Epidermal melanocyte (primary cell): ENCODE data around the gene PRAMEF4.
"Not testable (repeated sequence)": the region's sequence is repeated elsewhere in the genome, so short reads cannot be mapped to it uniquely, and the experiment has no call there.

ENCODE experiments used
- DNase-seq: peaks from one replicate; pipeline ENCODE4 v3.0.0; 2011; ENCODE audit warnings: low spot score; ENCODE audit not compliant: insufficient read length

The PRAMEF4 gene

DNA sequence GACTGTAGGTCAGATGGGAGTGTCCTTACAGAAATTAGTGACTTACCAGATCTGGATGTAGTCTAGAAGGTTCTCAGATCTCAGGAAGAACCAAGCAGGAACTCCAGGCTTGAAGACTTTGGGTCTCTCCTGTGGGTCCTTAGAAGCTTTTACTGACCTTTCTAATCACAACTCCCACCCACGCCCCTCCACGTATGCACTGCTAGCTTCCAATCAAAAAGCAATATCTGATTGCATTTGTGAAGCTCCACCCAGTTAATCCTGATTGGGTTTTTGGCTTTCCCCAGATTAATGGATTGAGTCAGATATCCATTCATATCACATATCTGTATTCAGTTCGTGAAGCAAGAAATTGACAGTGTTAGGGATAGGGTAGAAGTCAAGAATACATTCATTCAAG is at the start of gene PRAMEF4:
TSS of gene PRAMEF4 (minus strand) at position 101 of the 400 bp plus-strand sequence. CDS start 2,807 bp downstream, outside the sequence.
- not testable (repeated sequence) for DNase-seq

DNA sequence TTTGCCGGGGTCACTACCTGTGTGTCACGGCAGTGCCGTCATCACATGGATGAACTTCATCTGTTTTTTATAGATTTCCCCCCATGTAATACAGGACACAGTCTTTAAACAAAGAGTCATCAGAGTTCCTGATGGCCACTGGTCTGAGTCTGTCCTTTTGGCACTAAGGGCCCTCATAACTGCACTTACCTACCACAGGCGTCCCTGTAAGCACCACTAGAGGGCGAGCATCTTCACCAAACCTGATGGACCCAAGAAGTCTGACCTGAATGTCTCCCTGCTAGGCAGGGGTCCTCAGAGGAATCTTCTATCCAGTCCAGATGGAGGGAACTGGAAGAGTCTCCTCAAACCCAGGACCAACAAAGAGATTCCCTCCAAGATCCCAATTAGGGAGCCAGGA is 38.4 kb upstream of the PRAMEF4 start:
- not testable (repeated sequence) for DNase-seq

GRCh38 chr1:12921749-12922148 is 35.7 kb upstream of the PRAMEF4 start:
- not testable (repeated sequence) for DNase-seq

GRCh38 chr1:12916310-12916709 is 30.3 kb upstream of the PRAMEF4 start, which contains the start of gene PRAMEF7:
PRAMEF7 (plus strand) TSS chr1:12916610; CDS start chr1:12917693, 1,083 bp downstream.
- not testable (repeated sequence) for DNase-seq

GRCh38 chr1:12903793-12904572 is 18.0 kb upstream of the PRAMEF4 start:
- not testable (repeated sequence) for DNase-seq

DNA sequence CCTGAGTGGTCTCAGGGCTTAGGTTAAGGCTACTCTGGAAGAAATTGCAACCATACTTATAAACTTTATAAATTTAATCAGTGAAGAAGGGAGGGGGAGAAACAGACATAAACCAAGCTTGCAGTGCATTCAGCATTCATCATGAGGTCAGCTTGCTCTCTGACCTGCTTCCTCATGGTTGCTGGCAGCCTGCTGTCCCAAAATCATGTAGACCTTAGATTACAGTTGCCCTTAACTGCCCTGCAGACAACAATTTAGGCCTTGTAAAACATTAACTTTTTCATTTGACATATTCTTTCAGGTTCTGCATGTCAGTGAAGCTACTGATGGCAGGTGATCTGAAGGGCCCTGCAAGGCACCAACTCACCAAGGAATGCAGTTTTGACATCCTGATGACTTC is 13.2 kb upstream of the PRAMEF4 start:
- not testable (repeated sequence) for DNase-seq

DNA sequence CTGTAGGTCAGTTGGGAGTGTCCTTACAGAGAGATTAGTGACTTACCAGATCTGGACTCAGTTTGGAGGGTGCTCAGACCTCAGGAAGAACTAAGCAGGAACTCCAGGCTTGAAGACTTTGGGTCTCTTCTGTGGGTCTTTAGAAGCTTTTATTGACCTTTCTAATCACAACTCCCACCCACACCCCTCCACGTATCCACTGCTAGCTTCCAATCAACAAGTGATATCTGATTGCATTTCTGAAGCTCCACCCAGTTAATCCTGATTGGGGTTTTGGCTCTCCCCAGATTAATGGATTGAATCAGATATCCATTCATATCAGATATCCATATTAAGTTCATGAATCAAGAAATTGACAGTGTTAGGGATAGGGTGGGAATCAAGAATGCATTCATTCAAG is 12.2 kb upstream of the PRAMEF4 start, which contains the start of gene PRAMEF10:
TSS of gene PRAMEF10 (minus strand) at position 101 of the 400 bp plus-strand sequence. CDS start 2,423 bp downstream, outside the sequence.
- DNase-seq = not testable (repeated sequence)

DNA sequence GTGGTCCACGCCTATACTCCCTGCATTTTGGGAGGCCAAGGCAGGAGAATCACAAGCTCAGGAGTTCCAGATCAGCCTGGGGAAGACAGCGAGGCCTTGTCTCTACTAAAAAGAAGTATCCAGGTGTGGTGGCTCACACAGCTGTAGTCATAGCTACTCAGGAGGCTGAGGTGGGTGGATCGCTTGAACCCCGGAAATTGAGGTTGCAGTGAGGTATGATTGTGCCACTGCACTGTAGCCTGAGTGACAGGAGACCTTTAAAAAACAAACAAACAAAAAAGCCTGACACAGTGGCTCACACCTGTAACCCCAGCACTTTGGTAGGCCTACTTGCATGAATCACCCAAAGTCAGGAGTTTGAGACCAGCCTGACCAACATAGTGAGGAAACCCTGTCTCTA is 7.5 kb downstream of the PRAMEF4 start:
- DNase-seq = not testable (repeated sequence)

DNA sequence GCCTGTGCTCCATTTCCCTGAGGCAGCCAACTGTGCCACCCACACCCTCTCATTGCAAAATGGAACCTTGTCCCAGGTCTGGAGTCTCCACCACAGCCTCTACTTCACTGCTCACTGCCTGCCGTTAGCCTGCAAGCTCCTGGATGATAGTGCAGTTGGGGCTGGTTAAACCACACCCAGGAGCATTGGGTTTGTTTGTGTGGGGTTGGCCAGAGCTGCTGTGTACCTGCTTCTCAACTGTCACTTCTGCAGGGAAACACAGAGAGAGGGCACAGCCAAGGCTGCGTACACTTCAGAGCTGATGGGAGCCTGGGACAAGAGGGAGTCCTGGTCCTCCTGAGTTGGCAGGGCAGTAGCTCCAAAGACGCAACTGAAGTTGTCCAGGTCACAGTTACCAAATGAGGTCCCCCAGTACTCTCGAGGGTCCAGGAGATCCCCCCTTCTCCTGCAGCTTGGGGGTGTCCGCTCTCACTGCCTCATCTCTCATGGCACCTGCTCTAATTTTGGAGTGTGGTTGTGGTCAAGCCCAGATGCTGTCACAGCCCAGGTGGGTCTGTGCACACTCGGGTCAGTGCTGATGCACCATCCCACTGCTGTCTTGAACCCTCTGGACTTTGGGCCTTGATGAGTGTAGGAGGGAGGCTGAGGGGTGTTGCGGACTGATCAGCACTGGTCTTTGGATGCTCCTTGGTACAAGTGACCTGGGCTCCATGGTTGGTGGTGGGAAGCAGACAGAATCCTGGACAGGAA is 22.7 kb downstream of the PRAMEF4 start:
- DNase-seq = not testable (repeated sequence)

DNA sequence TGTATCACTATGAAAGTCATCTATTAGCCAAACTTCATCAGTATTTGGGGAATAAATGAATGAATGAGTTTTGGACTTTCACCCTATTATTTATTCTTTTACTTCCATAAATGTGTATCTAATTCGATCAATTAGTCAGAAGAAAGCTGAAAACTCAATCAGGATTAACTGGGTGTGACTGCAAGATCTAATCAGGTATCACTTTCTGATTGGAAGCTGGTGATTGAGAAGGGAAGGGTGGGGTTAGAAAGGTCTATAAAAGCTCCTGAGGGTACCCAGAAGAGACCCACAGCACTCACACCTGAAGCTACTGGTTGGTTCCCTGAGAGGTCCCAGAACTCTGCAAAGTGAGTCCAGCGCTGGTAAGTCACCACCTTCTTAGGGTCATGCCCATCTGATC is 29.2 kb downstream of the PRAMEF4 start, which contains the start of gene PRAMEF2:
TSS of gene PRAMEF2 (plus strand) at position 301 of the 400 bp plus-strand sequence. CDS start 1,924 bp downstream, outside the sequence.
- not testable (repeated sequence) for DNase-seq

GRCh38 chr1:12851779-12852178 is 34.2 kb downstream of the PRAMEF4 start:
- no peak for DNase-seq

DNA sequence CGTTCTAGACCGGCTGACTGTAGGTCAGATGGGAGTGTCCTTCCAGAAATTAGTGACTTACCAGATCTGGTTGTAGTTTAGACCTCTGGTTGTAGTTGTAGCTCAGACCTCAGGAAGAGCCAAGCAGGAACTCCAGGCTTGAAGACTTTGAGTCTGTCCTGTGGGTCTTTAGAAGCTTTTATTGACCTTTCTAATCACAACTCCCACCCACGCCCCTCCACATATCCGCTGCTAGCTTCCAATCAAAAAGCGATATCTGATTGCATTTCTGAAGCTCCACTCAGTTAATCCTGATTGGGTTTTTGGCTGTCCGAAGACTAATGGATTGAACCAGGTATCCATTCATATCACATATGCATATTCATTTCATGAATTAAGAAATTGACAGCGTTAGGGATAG is 37.4 kb downstream of the PRAMEF4 start, which contains the start of gene HNRNPCL1:
TSS of gene HNRNPCL1 (minus strand) at position 101 of the 400 bp plus-strand sequence. CDS start 431 bp downstream, outside the sequence.
- DNase-seq = not testable (repeated sequence)

DNA sequence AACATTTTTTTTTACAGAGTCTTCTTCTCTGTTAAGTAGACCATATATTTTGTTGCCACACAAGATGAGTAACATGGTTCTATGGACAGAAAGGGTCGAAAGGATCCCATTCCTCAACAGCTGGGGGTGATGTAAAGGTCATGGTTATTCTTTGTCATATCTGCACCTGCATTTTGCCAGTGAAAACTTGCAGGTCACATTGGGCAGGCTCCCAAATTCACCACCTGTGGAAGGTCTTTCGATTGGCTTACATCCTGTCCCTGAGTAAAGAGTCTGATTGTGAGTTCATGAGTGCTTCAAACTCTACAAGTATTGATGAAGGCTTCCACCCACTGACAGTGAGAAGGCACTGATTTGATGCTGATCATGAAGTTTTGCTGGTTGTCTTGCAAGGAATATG is 52.8 kb downstream of the PRAMEF4 start:
- not testable (repeated sequence) for DNase-seq

DNA sequence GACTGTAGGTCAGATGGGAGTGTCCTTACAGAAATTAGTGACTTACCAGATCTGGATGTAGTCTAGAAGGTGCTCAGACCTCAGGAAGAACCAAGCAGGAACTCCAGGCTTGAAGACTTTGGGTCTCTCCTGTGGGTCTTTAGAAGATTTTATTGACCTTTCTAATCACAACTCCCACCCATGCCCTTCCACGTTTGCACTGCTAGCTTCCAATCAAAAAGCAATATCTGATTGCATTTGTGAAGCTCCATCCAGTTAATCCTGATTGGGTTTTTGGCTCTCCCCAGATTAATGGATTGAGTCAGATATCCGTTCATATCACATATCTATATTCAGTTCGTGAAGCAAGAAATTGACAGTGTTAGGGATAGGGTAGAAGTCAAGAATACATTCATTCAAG is 54.7 kb downstream of the PRAMEF4 start, which contains the start of gene PRAMEF11:
TSS of gene PRAMEF11 (minus strand) at position 101 of the 400 bp plus-strand sequence. CDS start 2,621 bp downstream, outside the sequence.
- DNase-seq = not testable (repeated sequence)
